HUES64 (cell line): ENCODE results near the gene RSPRY1.

Source experiments
- H3K27ac ChIP-seq: 2 replicates; pipeline ENCODE4 v1.7.0; 2013; ENCODE audit warnings: low read depth, low read length, inconsistent platforms
- H3K27me3 ChIP-seq: 2 replicates; pipeline ENCODE4 v1.6.1; 2013; ENCODE audit warnings: mild to moderate bottlenecking, low read length; ENCODE audit not compliant: insufficient read depth
- H3K36me3 ChIP-seq: 2 replicates; pipeline ENCODE4 v1.6.1; 2013; ENCODE audit warnings: mild to moderate bottlenecking, low read length; ENCODE audit not compliant: insufficient read depth
- H3K4me1 ChIP-seq: 2 replicates; pipeline ENCODE4 v1.6.1; 2013; ENCODE audit warnings: mild to moderate bottlenecking, low read length, moderate library complexity; ENCODE audit not compliant: insufficient read depth
- H3K4me3 ChIP-seq: 2 replicates; pipeline ENCODE4 v1.5.1; 2013; ENCODE audit warnings: mild to moderate bottlenecking, low read length, moderate library complexity
- H3K9ac ChIP-seq: 2 replicates; pipeline ENCODE4 v1.6.1; 2013; ENCODE audit warnings: mild to moderate bottlenecking, low read depth, low read length
- H3K9me3 ChIP-seq: 2 replicates; pipeline ENCODE4 v1.6.1; 2013; ENCODE audit warnings: low read depth, low read length; ENCODE audit not compliant: insufficient read depth
- WGBS: fragments of 150-250, 120-280 bp; methylation state at CpG from one replicate; pipeline ENCODE4 v1.1.7; 2013; ENCODE audit warnings: missing lambda C conversion rate; 5-methylcytosine and 5-hydroxymethylcytosine counted together

RSPRY1 gene

GRCh38 chr16:57156351-57156703, 29.8 kb upstream of the RSPRY1 start:
- Histone ChIP-seq H3K9ac (no peak overlapping the region), H3K4me3 (no peak overlapping the region), H3K27me3 (no peaks in the 10 kb centered on the region), H3K27ac (no peak overlapping the region), H3K9me3 (no peaks in the 10 kb centered on the region), H3K4me1 (peaks cover 14% of the 10 kb centered on the region), H3K36me3 (peaks cover 83% of the 10 kb centered on the region)
- 94% methylated on average over 4 of the region's 4 CpGs for WGBS

GRCh38 chr16:57157533-57157932, 28.6 kb upstream of the RSPRY1 start:
- 83% methylated on average over 1 of the region's 1 CpG for WGBS
- no peaks in the 10 kb centered on the region for H3K27me3 ChIP-seq
- H3K9me3 ChIP-seq: no peaks in the 10 kb centered on the region
- peaks cover 91% of the 10 kb centered on the region for H3K36me3 ChIP-seq
- no peak overlapping the region for H3K27ac ChIP-seq
- H3K4me1 ChIP-seq: peaks cover 8% of the 10 kb centered on the region
- no peak overlapping the region for H3K9ac ChIP-seq
- no peak overlapping the region for H3K4me3 ChIP-seq

- no peak overlapping the region for H3K4me3 ChIP-seq
- H3K36me3 ChIP-seq: peaks cover 89% of the 10 kb centered on the region
- peak overlapping the region; percentile 24; the same call in 1 of the 2 replicates for H3K27ac ChIP-seq
- H3K4me1 ChIP-seq: peaks cover 8% of the 10 kb centered on the region
- no peaks in the 10 kb centered on the region for H3K9me3 ChIP-seq
- no peak overlapping the region for H3K9ac ChIP-seq
- H3K27me3 ChIP-seq: no peaks in the 10 kb centered on the region
- 71% methylated on average over 4 of the region's 4 CpGs for WGBS
Observed at GRCh38 chr16:57159447-57159846, 26.7 kb upstream of the RSPRY1 start.

- Histone ChIP-seq H3K9me3 (no peaks in the 10 kb centered on the region), H3K27me3 (no peaks in the 10 kb centered on the region), H3K4me3 (no peak overlapping the region), H3K4me1 (peaks cover 8% of the 10 kb centered on the region), H3K9ac (no peak overlapping the region), H3K36me3 (peaks cover 79% of the 10 kb centered on the region), H3K27ac (no peak overlapping the region)
- 93% methylated on average over 1 of the region's 1 CpG for WGBS
Observed at GRCh38 chr16:57163842-57164241, 22.3 kb upstream of the RSPRY1 start.

GRCh38 chr16:57165483-57165882, 20.6 kb upstream of the RSPRY1 start:
- Histone ChIP-seq H3K27ac (no peak overlapping the region), H3K36me3 (peaks cover 86% of the 10 kb centered on the region), H3K27me3 (no peaks in the 10 kb centered on the region), H3K4me1 (no peaks in the 10 kb centered on the region; the same call in 1 of the 2 replicates), H3K9me3 (no peaks in the 10 kb centered on the region), H3K4me3 (no peak overlapping the region), H3K9ac (no peak overlapping the region)
- 96% methylated on average over 5 of the region's 5 CpGs for WGBS

GRCh38 chr16:57165938-57166337, 20.2 kb upstream of the RSPRY1 start:
- Histone ChIP-seq H3K4me3 (no peak overlapping the region), H3K27me3 (no peaks in the 10 kb centered on the region), H3K9ac (no peak overlapping the region), H3K27ac (no peak overlapping the region), H3K36me3 (peaks cover 85% of the 10 kb centered on the region), H3K9me3 (no peaks in the 10 kb centered on the region), H3K4me1 (no peaks in the 10 kb centered on the region; the same call in 1 of the 2 replicates)
- WGBS: 96% methylated on average over 3 of the region's 3 CpGs

GRCh38 chr16:57166451-57166850, 19.7 kb upstream of the RSPRY1 start:
- H3K4me1 ChIP-seq: no peaks in the 10 kb centered on the region; the same call in 1 of the 2 replicates
- no peaks in the 10 kb centered on the region for H3K9me3 ChIP-seq
- H3K4me3 ChIP-seq: no peak overlapping the region
- H3K27ac ChIP-seq: no peak overlapping the region
- H3K9ac ChIP-seq: no peak overlapping the region
- H3K36me3 ChIP-seq: peaks cover 85% of the 10 kb centered on the region
- no peaks in the 10 kb centered on the region for H3K27me3 ChIP-seq

GRCh38 chr16:57166951-57167350, 19.2 kb upstream of the RSPRY1 start:
- no peak overlapping the region for H3K27ac ChIP-seq
- peaks cover 86% of the 10 kb centered on the region for H3K36me3 ChIP-seq

GRCh38 chr16:57167538-57167937, 18.6 kb upstream of the RSPRY1 start:
- 91% methylated on average over 3 of the region's 3 CpGs for WGBS
- Histone ChIP-seq H3K9ac (no peak overlapping the region), H3K36me3 (peaks cover 86% of the 10 kb centered on the region), H3K27me3 (no peaks in the 10 kb centered on the region), H3K9me3 (no peaks in the 10 kb centered on the region), H3K27ac (no peak overlapping the region), H3K4me3 (no peak overlapping the region), H3K4me1 (no peaks in the 10 kb centered on the region; the same call in 1 of the 2 replicates)

More at GRCh38 chr16:57166951-57167350, 19.2 kb upstream of the RSPRY1 start:
- H3K9ac ChIP-seq: no peak overlapping the region
- H3K9me3 ChIP-seq: no peaks in the 10 kb centered on the region
- no peaks in the 10 kb centered on the region; the same call in 1 of the 2 replicates for H3K4me1 ChIP-seq
- WGBS: 97% methylated on average over 7 of the region's 7 CpGs
- no peak overlapping the region for H3K4me3 ChIP-seq
- H3K27me3 ChIP-seq: no peaks in the 10 kb centered on the region

GRCh38 chr16:57167953-57168352, 18.2 kb upstream of the RSPRY1 start:
- no peaks in the 10 kb centered on the region for H3K9me3 ChIP-seq
- H3K27me3 ChIP-seq: no peaks in the 10 kb centered on the region
- no peak overlapping the region for H3K9ac ChIP-seq
- H3K36me3 ChIP-seq: peaks cover 87% of the 10 kb centered on the region
- 78% methylated on average over 3 of the region's 4 CpGs for WGBS
- H3K27ac ChIP-seq: no peak overlapping the region
- H3K4me1 ChIP-seq: no peaks in the 10 kb centered on the region; the same call in 1 of the 2 replicates
- H3K4me3 ChIP-seq: no peak overlapping the region

- H3K36me3 ChIP-seq: peaks cover 82% of the 10 kb centered on the region
- H3K4me3 ChIP-seq: no peak overlapping the region
- no peak overlapping the region for H3K9ac ChIP-seq
- no peaks in the 10 kb centered on the region; the same call in 1 of the 2 replicates for H3K4me1 ChIP-seq
- no peaks in the 10 kb centered on the region for H3K27me3 ChIP-seq
- no peaks in the 10 kb centered on the region for H3K9me3 ChIP-seq
- H3K27ac ChIP-seq: no peak overlapping the region
Observed at GRCh38 chr16:57169327-57169726, 16.8 kb upstream of the RSPRY1 start.

- Histone ChIP-seq H3K4me3 (no peak overlapping the region), H3K27me3 (no peaks in the 10 kb centered on the region), H3K9ac (no peak overlapping the region), H3K36me3 (peaks cover 52% of the 10 kb centered on the region), H3K9me3 (no peaks in the 10 kb centered on the region), H3K27ac (no peak overlapping the region), H3K4me1 (no peaks in the 10 kb centered on the region; the same call in 1 of the 2 replicates)
- 95% methylated on average over 5 of the region's 5 CpGs for WGBS
Observed at GRCh38 chr16:57172721-57173290, 13.3 kb upstream of the RSPRY1 start.
